ENCODE measurements around the gene KSR1.
"Not testable (repeated sequence)": the region's sequence is repeated elsewhere in the genome, so short reads cannot be mapped to it uniquely, and the experiment has no call there.

KSR1 gene

GRCh38 chr17:27427166-27427862 lies 28.9 kb upstream of the KSR1 start:
- H3K27ac ChIP-seq (ENCODE audit: low read depth, low read length); H3K4me3 ChIP-seq (ENCODE audit: low read depth, low read length); H3K36me3 ChIP-seq (ENCODE audit: control insufficient read depth, insufficient read depth, low read length); H3K27me3 ChIP-seq (ENCODE audit: control insufficient read depth, insufficient read depth, low read length); H3K9ac ChIP-seq (ENCODE audit: low read length); H3K9me3 ChIP-seq (ENCODE audit: control insufficient read depth, insufficient read depth, low read depth, low read length); H3K4me1 ChIP-seq (ENCODE audit: control insufficient read depth, insufficient read depth, low read length): not testable (repeated sequence)

- Histone ChIP-seq H3K27ac (ENCODE audit: low read depth, low read length) (no peak overlapping the region), H3K9ac (ENCODE audit: low read length) (no peak overlapping the region), H3K36me3 (ENCODE audit: control insufficient read depth, insufficient read depth, low read length) (no peaks in the 10 kb centered on the region), H3K4me3 (ENCODE audit: low read depth, low read length) (no peak overlapping the region), H3K27me3 (ENCODE audit: control insufficient read depth, insufficient read depth, low read length) (no peaks in the 10 kb centered on the region), H3K4me1 (ENCODE audit: control insufficient read depth, insufficient read depth, low read length) (no peaks in the 10 kb centered on the region), H3K9me3 (ENCODE audit: control insufficient read depth, insufficient read depth, low read depth, low read length) (no peaks in the 10 kb centered on the region)
Observed at GRCh38 chr17:27428781-27429505, 27.3 kb upstream of the KSR1 start.

- Histone ChIP-seq H3K9me3 (ENCODE audit: control insufficient read depth, insufficient read depth, low read depth, low read length) (no peaks in the 10 kb centered on the region), H3K27me3 (ENCODE audit: control insufficient read depth, insufficient read depth, low read length) (no peaks in the 10 kb centered on the region), H3K9ac (ENCODE audit: low read length) (no peak overlapping the region), H3K36me3 (ENCODE audit: control insufficient read depth, insufficient read depth, low read length) (no peaks in the 10 kb centered on the region), H3K4me1 (ENCODE audit: control insufficient read depth, insufficient read depth, low read length) (no peaks in the 10 kb centered on the region), H3K27ac (ENCODE audit: low read depth, low read length) (no peak overlapping the region), H3K4me3 (ENCODE audit: low read depth, low read length) (no peak overlapping the region)
Observed at GRCh38 chr17:27429666-27430382, 26.4 kb upstream of the KSR1 start.

- Histone ChIP-seq H3K4me1 (ENCODE audit: control insufficient read depth, insufficient read depth, low read length) (no peaks in the 10 kb centered on the region), H3K27ac (ENCODE audit: low read depth, low read length) (no peak overlapping the region), H3K36me3 (ENCODE audit: control insufficient read depth, insufficient read depth, low read length) (no peaks in the 10 kb centered on the region)
Observed at GRCh38 chr17:27430383-27430840, 25.8 kb upstream of the KSR1 start.

GRCh38 chr17:27430882-27431491 lies 25.3 kb upstream of the KSR1 start:
- H3K9ac ChIP-seq (ENCODE audit: low read length), result no peak overlapping the region
- no peaks in the 10 kb centered on the region for H3K4me1 ChIP-seq (ENCODE audit: control insufficient read depth, insufficient read depth, low read length)
- no peak overlapping the region for H3K4me3 ChIP-seq (ENCODE audit: low read depth, low read length)
- H3K9me3 ChIP-seq (ENCODE audit: control insufficient read depth, insufficient read depth, low read depth, low read length), result no peaks in the 10 kb centered on the region
- no peak overlapping the region for H3K27ac ChIP-seq (ENCODE audit: low read depth, low read length)
- no peaks in the 10 kb centered on the region for H3K27me3 ChIP-seq (ENCODE audit: control insufficient read depth, insufficient read depth, low read length)
- H3K36me3 ChIP-seq (ENCODE audit: control insufficient read depth, insufficient read depth, low read length), result no peaks in the 10 kb centered on the region

More at GRCh38 chr17:27430383-27430840, 25.8 kb upstream of the KSR1 start:
- no peaks in the 10 kb centered on the region for H3K9me3 ChIP-seq (ENCODE audit: control insufficient read depth, insufficient read depth, low read depth, low read length)
- H3K4me3 ChIP-seq (ENCODE audit: low read depth, low read length), result no peak overlapping the region
- no peak overlapping the region for H3K9ac ChIP-seq (ENCODE audit: low read length)
- no peaks in the 10 kb centered on the region for H3K27me3 ChIP-seq (ENCODE audit: control insufficient read depth, insufficient read depth, low read length)

GRCh38 chr17:27433521-27433920 lies 22.7 kb upstream of the KSR1 start:
- H3K4me3 ChIP-seq (ENCODE audit: low read depth, low read length), result no peak overlapping the region
- no peak overlapping the region for H3K9ac ChIP-seq (ENCODE audit: low read length)
- H3K27ac ChIP-seq (ENCODE audit: low read depth, low read length), result no peak overlapping the region
- no peaks in the 10 kb centered on the region for H3K36me3 ChIP-seq (ENCODE audit: control insufficient read depth, insufficient read depth, low read length)
- no peaks in the 10 kb centered on the region for H3K4me1 ChIP-seq (ENCODE audit: control insufficient read depth, insufficient read depth, low read length)
- no peaks in the 10 kb centered on the region for H3K27me3 ChIP-seq (ENCODE audit: control insufficient read depth, insufficient read depth, low read length)
- H3K9me3 ChIP-seq (ENCODE audit: control insufficient read depth, insufficient read depth, low read depth, low read length), result no peaks in the 10 kb centered on the region

- H3K9me3 ChIP-seq (ENCODE audit: control insufficient read depth, insufficient read depth, low read depth, low read length); H3K4me3 ChIP-seq (ENCODE audit: low read depth, low read length); H3K27ac ChIP-seq (ENCODE audit: low read depth, low read length); H3K4me1 ChIP-seq (ENCODE audit: control insufficient read depth, insufficient read depth, low read length); H3K36me3 ChIP-seq (ENCODE audit: control insufficient read depth, insufficient read depth, low read length); H3K27me3 ChIP-seq (ENCODE audit: control insufficient read depth, insufficient read depth, low read length); H3K9ac ChIP-seq (ENCODE audit: low read length): not testable (repeated sequence)
Observed at GRCh38 chr17:27435431-27436070, 20.7 kb upstream of the KSR1 start.

GRCh38 chr17:27438348-27438998 lies 17.8 kb upstream of the KSR1 start:
- H3K4me3 ChIP-seq (ENCODE audit: low read depth, low read length), result no peak overlapping the region
- no peaks in the 10 kb centered on the region for H3K36me3 ChIP-seq (ENCODE audit: control insufficient read depth, insufficient read depth, low read length)
- H3K27ac ChIP-seq (ENCODE audit: low read depth, low read length), result no peak overlapping the region
- H3K9me3 ChIP-seq (ENCODE audit: control insufficient read depth, insufficient read depth, low read depth, low read length), result no peaks in the 10 kb centered on the region
- H3K4me1 ChIP-seq (ENCODE audit: control insufficient read depth, insufficient read depth, low read length), result no peaks in the 10 kb centered on the region
- H3K9ac ChIP-seq (ENCODE audit: low read length), result no peak overlapping the region
- H3K27me3 ChIP-seq (ENCODE audit: control insufficient read depth, insufficient read depth, low read length), result no peaks in the 10 kb centered on the region

- Histone ChIP-seq H3K4me3 (ENCODE audit: low read depth, low read length) (no peak overlapping the region), H3K9ac (ENCODE audit: low read length) (no peak overlapping the region), H3K27ac (ENCODE audit: low read depth, low read length) (no peak overlapping the region), H3K4me1 (ENCODE audit: control insufficient read depth, insufficient read depth, low read length) (no peaks in the 10 kb centered on the region), H3K27me3 (ENCODE audit: control insufficient read depth, insufficient read depth, low read length) (no peaks in the 10 kb centered on the region), H3K9me3 (ENCODE audit: control insufficient read depth, insufficient read depth, low read depth, low read length) (no peaks in the 10 kb centered on the region), H3K36me3 (ENCODE audit: control insufficient read depth, insufficient read depth, low read length) (no peaks in the 10 kb centered on the region)
Observed at GRCh38 chr17:27439342-27439741, 16.9 kb upstream of the KSR1 start.

GRCh38 chr17:27442702-27443101 lies 13.5 kb upstream of the KSR1 start:
- Histone ChIP-seq H3K27me3 (ENCODE audit: control insufficient read depth, insufficient read depth, low read length) (no peaks in the 10 kb centered on the region), H3K36me3 (ENCODE audit: control insufficient read depth, insufficient read depth, low read length) (no peaks in the 10 kb centered on the region), H3K27ac (ENCODE audit: low read depth, low read length) (no peak overlapping the region), H3K4me3 (ENCODE audit: low read depth, low read length) (no peak overlapping the region), H3K4me1 (ENCODE audit: control insufficient read depth, insufficient read depth, low read length) (no peaks in the 10 kb centered on the region), H3K9ac (ENCODE audit: low read length) (no peak overlapping the region), H3K9me3 (ENCODE audit: control insufficient read depth, insufficient read depth, low read depth, low read length) (no peaks in the 10 kb centered on the region)

All from HUES6 (cell line).